Coronary artery (tissue), 2 donors: Measurements from ENCODE around the gene HTD2.

ENCODE experiments used
- DNase-seq: peaks from one replicate; pipeline ENCODE4 v3.0.0-alpha.2; 2017; ENCODE audit warnings: low spot score
- H3K27ac ChIP-seq, 2 donors: fragments of 200-600 bp; sonication (generic); one replicate each; pipeline ENCODE4 v1.5.1; 2016 to 2019
- H3K4me3 ChIP-seq: fragments of 200-600 bp; sonication (generic); 2 replicates; pipeline ENCODE4 v1.5.1; 2016; ENCODE audit warnings: mild to moderate bottlenecking, moderate library complexity
- TF ChIP-seq, protein P1 (sequence below): fragments of 200-600 bp; sonication (generic); IDR thresholded peaks from one replicate; pipeline ENCODE4 v1.5.1; 2019; ENCODE audit warnings: antibody characterized with exemption

HTD2 gene

DNA sequence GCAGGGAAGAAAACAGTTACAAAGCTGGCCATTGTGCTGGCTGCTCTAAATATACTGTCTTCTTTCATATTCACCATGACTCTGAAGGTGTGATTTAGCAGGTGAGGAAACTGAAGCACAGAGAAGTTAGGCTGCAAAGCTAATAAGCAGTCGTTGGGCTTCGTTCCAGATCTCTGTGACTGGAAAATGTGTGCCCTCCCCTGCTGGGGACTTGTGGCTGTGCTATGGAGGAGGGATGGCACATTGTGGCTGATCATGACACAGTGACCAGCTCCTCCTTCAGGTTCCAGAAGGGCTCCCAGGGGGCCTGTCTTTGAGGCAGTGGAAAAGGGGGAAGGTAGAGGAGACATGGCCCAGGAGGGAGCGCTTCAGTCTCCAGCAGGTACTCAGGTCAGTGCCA lies 45.6 kb downstream of the HTD2 start:
- DNase-seq = no peak
- Histone ChIP-seq H3K27ac (no peak overlapping the region), H3K4me3 (no peak overlapping the region)
- TF ChIP-seq, protein P1, sequence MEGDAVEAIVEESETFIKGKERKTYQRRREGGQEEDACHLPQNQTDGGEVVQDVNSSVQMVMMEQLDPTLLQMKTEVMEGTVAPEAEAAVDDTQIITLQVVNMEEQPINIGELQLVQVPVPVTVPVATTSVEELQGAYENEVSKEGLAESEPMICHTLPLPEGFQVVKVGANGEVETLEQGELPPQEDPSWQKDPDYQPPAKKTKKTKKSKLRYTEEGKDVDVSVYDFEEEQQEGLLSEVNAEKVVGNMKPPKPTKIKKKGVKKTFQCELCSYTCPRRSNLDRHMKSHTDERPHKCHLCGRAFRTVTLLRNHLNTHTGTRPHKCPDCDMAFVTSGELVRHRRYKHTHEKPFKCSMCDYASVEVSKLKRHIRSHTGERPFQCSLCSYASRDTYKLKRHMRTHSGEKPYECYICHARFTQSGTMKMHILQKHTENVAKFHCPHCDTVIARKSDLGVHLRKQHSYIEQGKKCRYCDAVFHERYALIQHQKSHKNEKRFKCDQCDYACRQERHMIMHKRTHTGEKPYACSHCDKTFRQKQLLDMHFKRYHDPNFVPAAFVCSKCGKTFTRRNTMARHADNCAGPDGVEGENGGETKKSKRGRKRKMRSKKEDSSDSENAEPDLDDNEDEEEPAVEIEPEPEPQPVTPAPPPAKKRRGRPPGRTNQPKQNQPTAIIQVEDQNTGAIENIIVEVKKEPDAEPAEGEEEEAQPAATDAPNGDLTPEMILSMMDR = no peak

DNA sequence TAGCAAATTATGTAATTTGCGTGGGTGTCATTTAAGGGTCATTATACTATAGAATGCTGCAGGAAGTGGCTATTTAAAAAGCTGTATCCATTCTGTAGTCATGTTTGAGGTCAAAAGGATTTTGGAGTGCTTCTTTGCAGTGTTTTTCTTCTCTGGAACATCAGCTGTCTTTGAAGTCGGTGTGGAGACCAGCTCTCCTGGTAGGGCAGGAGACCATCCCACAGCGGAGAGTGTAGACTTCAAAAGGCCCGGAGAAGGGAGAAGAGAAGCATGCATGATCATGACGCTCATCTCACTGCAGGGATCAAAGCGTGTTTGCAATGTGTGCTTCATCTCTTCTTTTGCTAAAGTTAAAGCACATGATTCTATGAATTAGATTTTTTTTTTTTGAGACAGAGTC lies 46.3 kb downstream of the HTD2 start:
- Histone ChIP-seq H3K4me3 (no peak overlapping the region), H3K27ac (no peak overlapping the region)
- no peak for DNase-seq
- TF ChIP-seq, protein P1 = no peak

DNA sequence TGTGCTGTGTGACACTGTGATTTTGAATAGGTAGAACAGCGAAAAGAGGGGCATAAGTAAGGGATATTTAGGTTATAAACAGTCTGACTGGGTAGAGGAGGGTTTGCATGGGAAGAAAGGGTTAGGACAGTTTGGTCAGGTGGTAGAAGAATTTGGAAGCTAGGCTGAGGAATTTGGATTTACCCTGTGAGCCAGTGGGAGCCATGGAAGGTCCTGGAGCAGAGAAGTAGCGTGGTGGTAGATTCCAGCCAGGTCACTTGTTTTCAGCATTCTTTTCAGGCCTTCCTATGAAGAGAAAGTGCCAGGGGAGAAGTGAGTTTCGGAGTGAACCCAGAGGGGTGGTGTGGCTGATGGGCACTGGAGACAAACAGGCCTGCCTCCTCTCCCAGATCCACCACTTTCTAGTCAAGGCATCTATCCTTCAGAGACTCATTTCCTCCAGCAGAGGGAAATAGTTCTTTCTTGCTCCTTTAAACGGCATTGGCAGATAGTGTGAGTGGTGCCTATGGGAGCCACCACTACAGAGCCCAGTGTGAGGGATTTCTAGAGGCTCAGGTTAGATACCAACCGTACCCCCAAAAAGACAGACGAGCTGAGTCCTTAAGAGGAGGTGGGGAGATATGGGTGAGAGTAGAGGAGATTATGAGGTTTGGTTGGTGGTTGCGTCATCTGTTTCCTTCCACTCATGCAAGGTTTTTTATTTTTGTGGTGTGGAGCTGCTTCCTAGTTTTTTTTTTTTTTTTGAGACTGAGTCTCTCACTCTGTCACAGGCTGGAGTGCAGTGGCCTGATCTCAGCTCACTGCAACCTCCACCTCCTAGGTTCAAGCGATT lies 47.6 kb downstream of the HTD2 start:
- Histone ChIP-seq H3K27ac (no peak overlapping the region), H3K4me3 (no peak overlapping the region)
- DNase-seq = no peak
- TF ChIP-seq, protein P1 = no peak

DNA sequence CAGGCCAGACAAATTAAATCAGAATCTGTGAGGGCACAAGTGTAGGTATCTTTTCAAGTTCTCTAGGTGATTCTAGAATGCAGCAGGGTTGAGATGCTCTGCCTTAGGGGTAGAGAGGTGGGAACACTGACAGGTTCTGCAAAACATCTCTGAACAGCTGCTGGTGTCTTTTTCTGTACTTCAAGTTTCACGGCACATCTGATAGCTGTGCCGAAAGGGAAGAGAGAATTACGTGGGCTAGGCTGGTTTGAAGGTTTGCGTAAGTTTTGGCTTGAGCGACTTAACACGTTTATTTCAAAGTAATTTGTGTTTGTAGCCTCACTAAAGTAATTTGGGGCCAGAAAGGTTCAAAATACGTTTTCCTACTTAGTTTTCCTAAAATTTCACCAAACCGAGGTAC lies 48.9 kb downstream of the HTD2 start:
- DNase-seq = no peak
- Histone ChIP-seq H3K4me3 (no peak overlapping the region), H3K27ac (no peak overlapping the region)
- TF ChIP-seq, protein P1 = no peak

DNA sequence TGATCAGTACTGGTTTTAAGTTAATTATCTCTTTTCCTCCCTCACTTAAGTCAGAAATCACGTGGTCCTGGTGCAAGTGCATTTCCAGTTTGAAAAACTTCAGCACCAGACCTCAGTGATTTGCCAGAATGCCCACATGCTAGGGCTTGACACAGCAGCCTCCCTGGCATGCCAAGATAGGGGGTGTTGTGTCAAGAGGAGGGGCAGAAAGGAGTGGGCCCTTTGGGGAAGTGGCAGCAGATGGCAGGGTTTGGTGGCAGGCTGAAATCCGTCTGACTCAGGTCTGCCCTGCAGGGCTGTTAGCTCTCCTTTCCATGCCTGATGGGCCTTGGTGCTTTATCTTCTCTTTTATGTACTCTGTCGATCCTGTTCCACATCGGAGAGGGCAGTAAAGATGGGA lies 49.7 kb downstream of the HTD2 start:
- DNase-seq = no peak
- no peak overlapping the region for H3K27ac ChIP-seq
- TF ChIP-seq, protein P1 = no peak
- no peak overlapping the region for H3K4me3 ChIP-seq

DNA sequence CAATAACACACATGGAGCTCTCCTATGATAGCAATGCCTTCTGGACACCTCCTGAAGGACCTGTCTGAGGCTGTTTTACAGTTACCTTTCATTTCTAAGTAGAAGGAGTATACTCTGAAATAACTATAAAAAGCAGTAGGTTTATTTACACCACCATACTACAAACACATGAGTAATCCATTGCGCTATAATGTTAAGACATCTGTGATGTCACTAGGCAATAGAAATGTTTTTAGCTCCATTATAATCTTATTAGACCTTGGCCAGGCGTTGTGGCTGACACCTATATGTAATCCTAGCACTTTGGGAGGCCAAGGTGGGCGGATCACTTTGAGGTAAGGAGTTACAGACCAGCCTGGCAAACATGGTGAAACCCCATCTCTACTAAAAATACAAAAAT lies 51.1 kb downstream of the HTD2 start:
- H3K27ac ChIP-seq = no peak overlapping the region
- no peak for DNase-seq
- H3K4me3 ChIP-seq = no peak overlapping the region
- TF ChIP-seq, protein P1 = no peak

DNA sequence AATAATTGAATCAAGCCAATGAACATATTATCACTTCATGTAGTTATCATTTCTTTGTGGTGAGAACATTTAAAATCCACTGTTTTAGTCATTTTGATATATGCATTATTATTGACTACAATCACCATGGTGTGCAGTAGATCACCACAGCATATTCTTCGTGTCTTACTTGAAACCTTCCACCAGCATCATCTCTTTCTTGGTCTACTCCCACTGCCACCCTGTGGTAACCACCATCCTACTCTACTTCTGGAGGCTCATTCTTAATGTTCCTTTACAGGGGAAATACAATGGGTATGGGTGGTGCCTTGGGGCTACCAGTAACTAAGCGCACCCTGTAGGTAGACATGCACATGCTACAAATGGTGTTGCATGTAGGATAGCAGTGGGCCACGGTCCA lies 51.8 kb downstream of the HTD2 start:
- Histone ChIP-seq H3K4me3 (no peak overlapping the region), H3K27ac (no peak overlapping the region)
- no peak for DNase-seq
- TF ChIP-seq, protein P1 = no peak
